SIG-M5 treated with dmso at 0.1 percent for 504 hours (cell line): ENCODE results near the gene PITPNM1.

ENCODE experiments used
- DNase-seq: peaks from one replicate; lab custom pipeline; 2025; ENCODE audit not compliant: unreplicated experiment; lab: John Stamatoyannopoulos, UW

PITPNM1 gene

DNA sequence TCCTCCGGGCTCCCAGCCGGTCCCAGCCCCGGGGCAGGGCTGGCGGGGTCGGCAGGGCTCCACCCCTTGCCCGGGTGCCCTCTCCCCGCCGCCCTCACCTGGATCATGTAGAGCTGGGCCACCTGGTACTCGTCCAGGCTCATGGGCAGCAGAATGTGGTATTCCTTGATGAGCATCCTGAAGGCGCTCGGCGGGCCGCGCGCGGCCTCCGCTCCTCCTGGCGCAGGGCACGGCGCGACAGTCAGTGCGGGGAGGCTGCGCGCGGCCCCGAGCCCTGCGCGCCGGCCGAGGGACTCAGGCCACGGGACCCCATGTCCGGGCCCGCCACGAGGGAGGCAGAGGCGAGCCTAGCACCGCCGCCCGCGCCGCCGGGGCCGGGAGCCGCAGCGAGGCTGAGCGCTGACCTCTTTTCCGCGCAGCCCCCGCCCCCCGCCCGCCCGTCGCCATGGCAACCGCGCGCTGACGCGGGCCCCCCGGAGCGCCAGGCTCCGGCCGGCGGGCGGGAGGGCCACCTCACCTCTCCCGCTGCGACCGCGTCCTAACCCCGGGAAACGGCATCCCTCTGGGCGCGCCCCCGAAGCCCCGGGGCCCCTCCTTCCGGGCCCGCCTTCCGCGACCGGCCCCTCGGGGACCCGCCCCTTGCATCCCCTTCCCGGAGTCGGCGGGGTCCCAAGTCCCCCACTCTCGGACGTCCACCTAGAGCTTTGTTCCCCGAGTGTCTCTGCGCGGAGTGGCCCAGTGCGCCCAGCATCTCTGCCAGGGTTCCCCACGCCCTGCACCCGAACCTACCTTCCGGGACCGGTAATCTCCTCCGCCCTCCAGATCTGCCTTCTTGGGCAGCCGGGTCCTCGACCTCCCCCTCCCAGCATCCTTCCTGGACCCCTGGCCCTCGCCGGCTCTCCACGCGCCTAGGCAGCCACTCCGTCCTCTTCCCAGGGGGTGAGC lies 886 bp downstream of the PITPNM1 start:
- DNase-seq = no peak

DNA sequence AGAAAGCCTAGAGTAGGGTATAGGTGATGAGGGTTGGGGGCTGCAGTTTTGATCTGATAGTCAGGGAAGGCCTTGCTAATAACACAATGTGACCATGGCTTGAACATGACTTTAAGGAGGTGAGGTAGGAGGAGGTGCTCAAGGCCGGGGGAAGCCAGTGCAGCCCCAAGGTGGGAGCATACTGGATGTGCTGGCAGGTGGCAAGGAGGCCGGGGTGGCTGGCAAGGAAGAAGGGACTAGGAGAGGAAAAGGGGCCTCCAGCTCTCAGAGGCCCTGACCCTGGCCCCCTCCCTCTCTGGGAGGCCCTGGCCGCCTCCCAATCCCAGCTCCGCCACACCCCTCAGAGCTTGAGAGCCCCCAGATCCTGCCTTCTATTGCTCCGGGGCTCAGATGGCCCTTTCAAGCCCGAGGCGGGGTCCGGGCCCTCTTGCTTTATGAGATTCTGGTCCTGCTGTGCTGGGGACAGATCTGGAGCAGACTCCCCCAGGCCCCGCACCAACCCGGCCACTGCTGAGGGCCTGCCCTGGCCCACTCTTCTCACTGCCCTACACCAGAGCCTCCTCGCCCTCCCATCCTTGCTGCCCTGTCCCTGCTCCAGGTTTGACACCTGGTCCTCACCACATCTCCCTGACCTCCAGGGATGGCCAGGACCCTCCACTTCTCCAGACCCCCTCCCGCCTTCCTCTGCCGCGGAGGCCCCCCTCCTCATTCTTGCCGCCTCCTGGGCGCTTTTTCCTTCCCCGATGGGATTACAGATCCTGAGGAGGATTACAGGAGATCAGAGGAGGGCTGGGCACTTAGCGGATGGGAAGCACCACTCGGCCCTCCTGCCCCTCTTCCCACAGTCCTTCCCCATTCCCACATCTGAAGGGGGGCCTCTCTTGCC lies 1.8 kb downstream of the PITPNM1 start:
- no peak for DNase-seq

DNA sequence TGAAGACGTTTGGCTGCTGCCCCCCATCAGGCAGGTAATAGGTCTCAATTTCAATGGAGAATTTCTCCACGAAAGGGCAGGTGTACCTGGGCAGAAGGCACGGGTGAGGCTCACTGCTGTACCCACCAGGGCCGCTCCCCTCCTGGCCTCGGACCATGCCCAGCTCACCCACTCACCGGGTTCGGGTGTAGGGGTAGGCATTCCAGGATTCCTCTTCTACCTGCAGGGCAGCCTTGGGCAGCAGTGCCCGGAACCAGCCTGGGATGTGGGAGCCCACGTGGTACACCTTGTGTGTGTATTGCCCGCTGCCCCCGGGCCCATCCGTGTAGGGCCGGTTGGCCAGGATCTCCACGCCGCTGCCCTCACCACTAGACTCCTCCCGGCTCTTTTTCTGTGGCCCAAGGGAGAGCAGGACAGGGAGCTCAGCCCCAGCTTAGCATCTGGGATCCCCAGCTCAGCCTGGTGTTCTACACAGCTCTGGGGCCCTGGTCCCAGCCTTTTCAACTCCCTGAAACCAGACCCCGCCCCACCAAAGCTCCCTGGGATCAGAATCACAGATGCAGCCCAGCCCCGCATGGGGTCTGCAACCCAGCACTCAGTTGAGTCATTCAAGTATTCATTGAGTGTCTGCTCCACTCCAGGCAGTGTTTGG lies 2.7 kb downstream of the PITPNM1 start:
- no peak for DNase-seq

DNA sequence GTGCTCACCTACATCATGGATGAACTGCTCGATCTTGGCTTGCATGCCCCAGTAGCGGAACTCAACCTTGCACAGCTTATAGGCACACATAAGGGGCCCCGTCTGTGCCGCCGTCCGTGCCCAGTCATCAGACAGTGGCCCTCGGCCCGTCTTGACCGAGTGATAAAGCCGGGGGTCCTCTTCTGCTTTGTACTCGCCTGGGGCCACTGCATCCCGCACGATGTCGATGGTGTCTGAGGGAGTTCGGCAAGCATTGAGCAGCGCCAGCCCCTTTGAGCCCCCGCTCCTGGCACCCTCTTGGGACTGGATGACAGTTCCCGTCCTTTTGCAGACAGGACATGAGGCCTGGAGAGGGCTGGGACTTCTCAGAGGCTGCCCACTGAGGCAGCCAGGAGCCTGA lies 3.3 kb downstream of the PITPNM1 start:
- DNase-seq = no peak

DNA sequence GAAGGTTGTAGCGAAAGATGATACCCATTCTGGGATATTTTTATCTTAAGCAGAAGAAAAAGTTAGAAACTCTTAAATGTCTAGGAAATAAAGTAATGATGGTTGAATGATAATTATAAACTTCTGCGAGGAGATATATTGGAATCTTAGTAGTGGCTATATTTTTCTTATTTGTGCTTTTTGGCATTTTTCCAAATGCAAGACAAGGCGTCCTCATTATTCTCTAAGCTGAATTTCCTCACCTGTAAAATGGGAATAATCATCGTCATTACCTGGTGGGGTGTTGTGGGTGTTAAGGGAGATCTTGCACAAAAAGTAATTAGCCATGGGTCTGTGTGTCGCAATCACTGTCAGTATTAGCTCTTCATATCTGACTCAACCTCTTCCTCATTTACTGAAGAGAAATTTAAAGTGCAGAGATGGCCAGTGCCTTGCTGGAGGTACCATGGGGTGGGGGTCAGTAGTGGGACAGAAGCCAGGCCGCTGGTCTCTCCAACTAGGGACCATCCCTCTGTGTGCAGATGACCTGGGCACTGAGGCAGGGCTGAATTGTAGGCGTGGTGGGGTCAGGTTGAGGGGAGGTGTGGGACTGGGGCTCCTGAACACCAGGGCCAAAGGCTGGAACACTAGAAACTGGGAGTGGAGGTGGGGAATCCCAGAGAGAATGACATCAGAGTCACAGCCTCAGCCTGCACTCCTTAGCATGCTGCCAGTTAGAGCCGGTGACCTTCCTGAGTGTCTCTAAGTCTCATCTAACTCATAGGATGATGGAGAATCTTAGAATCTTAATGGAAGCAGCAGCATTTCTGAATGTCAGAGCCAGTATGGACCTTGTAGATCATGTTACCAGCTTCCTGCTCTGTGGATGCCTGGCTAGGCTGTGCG lies 4.1 kb downstream of the PITPNM1 start:
- DNase-seq = peak; percentile 69

DNA sequence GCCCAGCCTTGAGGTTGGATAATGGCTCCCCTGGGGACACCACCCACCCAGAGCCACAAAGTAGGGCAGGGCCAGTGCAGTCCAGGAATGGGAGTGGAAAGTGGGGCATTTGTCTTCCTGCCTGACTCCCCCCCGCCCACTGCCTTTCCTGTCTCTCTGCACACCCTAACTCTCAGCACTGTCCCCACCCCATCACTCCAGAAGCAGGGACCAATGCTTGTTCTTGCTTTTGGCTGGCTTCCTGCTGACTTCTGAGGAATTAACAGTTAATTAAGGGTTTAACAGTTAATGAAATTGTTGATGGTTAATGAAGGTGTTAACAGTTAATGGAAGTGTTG lies 4.7 kb downstream of the PITPNM1 start:
- DNase-seq = no peak

DNA sequence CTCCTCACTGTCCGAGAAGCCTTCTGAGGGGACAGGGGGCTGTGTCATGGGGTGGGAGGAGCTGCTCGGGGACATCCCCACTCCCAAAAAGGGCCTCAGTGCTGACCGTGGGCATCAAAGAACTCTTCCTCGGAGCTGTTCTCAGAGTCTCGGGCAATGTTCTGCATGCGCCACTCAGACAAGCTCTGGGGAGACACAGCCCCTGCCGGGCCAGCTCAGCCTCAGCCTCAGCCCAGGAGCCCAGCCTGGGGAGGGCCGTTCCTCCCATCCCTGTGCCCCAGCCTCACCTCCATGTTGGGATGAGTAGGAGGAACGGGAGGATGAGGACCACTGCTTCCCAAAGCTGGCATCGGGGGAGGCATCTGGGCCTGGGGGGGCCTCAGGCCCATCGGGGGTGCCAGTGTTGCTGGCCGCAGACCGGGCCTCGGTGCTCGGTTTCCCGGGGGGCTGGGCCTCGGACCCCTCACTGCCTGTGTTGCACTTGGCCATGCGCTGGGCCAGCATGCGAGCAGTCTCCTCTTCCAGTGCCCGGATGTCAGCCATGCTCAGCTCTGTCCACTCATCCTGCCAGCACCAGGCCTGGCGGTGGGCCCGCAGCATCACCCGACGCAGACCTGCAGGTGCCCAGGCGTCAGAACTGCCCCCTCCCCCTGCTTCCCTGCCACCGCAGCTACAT lies 5.2 kb downstream of the PITPNM1 start:
- no peak for DNase-seq

DNA sequence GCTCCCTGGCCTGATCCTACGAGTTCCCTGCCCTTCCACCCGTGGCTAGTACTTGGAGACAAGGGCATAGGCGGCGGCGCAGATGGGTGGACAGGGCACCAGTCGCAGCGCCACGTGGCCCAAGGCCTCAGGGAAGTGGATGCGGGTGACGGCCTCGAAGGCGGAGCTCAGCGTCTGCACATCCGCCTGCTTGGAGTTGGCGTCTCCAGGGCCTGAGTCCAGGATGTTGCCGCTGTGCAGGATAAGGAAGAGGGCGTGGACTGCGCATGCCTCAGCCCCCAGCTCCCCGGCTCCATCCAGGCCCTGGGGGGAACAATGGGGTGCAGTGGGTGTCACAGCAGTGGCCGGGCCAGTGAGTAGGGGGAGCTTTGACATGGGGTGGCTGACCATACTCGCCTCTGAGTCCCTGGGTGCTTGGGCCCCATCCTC lies 6.6 kb downstream of the PITPNM1 start:
- no peak for DNase-seq

DNA sequence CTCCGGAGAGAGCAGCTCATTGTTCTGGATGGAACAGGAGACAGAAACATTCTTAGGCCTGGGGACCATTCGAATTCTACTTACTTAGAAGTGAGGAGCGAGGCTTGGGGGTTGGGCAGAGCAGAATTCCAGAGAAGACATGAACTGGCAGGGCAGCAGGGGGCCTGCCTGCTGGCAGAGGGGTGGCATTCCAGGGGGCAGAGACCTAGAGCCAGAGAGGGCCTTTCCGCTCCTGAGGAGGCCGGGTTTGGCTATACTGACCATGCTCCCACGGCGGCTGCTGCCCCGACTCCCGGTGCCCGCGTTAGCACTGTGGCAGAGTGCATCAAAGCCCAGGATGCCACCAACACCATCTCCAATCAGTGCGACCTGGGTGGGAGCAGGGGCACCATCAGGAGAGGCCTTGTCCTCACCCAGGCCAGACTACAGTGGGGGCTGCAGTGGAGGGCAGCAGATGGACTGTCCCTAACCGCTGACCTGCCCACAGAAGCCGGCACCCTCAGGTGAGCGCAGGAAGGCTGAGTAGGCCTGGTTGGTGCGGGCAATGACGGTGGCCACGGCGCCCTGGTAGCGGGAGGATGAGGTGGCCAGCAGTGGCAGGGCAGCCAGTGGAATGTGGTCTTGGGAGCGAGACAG lies 7.4 kb downstream of the PITPNM1 start:
- no peak for DNase-seq

DNA sequence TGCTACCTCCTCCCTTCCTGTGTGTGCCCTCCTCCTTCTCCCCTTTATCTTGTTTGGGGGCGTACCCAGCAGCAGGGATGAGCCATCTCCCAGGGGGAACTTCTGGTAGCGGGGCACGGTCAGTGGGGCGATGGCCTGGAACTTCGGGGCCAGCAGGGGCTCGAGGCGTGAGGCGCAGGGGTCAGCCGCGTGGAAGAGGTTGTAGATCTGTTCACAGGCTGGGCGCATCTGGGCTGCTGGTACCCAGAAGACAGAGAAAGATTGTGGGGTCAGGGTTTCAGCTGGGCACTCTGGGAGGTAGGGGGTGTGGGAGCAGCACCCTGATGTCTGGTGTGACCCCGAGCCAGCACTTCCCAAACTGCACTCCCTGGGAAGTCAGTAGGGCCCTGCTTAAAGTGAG lies 9.1 kb downstream of the PITPNM1 start:
- DNase-seq = no peak

DNA sequence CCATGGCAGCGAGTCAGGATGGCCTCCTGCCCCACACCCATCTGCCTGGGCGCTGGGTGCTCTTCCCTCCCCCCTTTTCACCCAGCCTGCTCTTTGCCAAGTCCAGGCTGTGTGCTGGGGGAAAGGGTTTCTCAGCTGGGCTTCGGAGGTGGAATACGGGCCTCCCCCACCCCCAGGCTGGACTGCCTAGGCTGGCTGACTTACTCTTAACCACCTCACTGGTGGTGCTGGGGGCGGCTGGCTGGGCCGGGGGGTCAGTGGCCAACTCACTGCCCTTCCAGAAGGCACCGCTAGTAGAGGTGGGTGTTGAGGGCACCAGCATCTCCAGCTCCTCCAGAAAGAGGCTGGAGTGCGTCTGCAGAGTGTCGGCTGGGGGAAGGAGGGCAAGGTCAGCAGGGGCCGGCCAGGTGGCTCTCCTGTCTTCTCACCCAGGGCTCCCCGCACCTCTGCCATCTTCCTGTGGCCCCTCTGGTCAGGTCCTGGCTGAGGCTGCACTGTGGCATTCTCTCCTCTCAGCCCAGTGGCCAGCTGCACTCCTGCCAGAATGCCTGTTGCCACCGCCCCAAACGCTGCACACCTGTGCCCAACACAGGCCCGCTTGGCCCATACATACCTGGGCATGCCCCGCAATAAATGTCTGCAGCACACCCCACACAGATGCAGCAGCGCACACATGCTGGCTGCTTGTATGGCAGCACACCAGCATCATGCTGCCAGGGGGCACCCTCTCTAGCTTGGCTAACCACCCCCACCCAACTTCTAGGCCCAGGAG lies 9.7 kb downstream of the PITPNM1 start:
- DNase-seq = no peak

DNA sequence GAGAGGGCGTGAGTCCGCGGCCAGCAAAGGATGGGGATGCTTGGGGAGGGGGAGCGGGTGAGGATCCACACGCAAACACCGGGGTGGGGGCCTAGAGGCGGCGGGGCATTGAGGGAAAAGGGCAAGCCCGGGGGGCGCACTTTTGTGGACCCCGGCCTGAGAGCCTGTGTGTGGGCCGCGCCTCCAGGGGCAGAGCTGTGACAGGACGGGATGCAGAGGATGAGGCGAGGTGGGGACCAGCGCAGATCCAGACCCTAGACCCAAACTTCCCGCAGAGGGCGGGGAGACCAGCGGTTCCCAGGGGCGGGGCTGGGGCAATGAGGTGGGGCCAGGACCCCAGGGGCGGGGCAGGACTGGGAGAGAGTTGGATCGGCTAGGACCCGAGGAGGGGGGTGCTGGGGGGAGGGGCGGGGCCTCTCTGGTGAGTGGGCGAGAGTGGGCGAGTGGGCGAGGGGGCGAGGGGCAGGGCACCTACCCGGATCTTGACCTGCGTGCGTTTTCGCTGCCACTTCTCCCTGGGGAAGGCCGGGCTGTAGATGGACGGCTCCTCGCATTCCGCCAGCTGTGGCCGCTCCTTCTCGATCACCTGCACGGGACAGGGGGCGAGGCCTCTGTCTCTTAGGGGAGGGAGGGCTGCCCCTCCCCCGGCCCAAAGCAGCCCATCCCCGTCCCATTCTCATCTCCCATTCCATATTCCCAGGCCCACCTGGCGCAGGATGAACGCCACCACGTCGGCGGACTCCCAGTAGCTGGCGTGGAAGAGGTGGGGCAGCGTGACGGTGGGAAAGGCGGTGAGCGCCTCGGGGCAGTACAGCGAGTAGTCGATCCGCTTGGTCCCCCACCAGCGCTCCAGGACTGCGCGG lies 10.6 kb downstream of the PITPNM1 start:
- DNase-seq = no peak

DNA sequence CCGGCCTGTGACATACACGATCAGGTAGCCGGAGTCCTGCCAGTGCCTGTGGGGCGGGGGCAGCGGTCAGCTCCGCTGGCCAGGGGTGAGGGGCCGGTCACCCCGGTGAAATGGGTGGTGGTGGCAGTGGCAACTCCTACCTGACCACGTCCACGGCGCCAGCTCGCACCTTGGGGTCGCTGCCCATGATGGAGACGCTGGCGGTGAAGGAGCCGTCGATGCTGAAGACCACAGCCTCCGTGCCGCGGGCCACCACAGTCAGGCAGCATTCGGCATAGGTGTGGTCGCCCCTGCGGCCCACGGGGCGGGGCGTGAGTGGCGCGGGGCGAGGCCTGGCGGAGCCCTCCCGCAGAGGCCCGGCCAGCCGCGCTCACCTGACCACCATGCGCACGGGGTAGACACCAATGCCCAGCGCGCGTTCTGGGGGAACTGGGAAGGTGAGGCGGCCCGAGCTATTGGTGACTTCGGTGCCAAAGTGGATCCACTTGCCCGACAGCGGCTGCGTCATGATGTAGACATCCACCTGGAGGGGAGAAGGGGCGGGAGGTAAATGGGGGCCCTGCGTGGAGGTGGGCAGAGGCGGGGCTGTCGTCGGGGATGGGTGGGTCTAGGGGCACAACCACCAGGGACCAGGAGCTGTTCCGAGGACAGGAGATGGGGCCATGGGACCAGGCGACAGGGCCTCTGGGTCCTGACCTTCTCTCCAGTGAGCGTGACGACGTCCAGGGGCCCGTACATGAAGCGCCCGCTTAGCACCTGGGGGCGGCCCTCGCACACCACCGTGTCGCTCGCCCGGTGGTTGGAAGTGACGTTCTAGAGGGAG lies 11.4 kb downstream of the PITPNM1 start:
- DNase-seq = no peak

DNA sequence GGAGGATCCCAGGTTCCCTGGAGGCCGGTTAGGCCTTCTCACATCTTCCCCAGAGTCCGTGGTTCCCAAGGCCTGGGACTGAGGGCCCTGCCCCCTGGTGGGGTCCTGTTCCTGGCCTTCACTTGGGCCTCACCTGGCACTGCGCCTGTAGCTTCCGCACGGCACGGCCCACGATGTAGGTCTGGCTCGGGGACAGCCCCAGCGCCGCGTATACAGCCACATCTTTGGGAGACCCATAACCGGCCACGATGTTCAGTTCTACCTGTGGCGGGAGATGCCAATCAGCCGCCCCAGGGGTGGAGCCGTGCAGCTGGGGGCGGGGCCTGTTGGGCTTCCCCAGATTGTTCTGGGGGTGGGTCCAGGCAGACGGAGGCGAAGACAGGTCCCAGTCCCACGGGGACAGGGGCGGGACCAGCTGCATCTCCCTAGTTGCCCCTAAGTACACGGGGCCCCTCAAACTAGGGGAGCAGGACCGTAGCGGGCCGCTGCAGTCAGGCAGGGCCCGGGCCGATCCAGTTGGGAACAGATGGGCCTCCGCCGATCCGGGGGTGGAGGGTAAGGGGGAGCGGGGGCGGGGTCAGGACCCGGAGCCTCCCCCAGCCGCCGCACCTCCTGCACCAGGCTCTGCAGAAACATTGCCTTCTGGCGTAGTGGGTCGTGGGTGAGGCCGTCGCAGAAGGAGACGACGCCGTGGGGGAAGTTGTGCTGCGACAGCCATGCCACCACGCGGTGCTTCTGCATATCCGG lies 12.2 kb downstream of the PITPNM1 start:
- DNase-seq = no peak

DNA sequence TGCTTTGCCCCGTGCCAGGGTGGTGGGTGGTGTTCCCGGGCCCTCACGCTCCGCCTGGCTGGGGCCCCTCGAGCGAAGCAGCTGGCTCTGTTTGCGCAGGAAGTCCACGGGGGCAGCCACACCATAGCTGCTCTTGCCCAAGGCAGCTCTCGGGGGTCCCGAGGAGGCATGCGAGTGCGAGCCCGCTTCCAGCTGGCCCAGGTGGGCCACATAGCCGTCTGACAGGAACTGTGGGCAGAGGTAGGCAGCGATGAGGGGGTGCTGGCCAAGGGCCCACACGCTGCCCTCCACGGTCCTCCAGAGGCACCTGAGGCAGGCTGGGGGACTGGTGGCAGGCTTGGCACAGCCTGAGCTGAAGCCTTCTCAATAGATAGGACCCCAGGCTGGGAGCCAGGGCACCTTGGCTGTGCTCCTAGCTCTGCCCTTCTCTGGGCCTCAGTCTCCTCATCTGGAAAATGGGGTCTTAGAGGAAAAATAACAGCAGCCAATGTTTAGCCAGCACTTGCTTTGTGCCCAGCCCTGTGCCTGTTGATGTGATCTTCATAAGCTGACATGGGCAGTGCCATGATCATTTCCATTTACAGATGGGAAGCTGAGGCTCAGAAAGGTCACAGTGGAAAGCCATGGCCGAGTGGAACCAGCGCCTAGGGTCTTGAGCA lies 13.0 kb downstream of the PITPNM1 start:
- DNase-seq = no peak
